GM12878 (cell line): ENCODE results near the gene CAMTA1. TPM values are rescaled to one million over a fixed set of nuclear protein-coding genes. Genes with fewer than 3 reads are reported as not detected.

Experiments used
- ATAC-seq: fragments of 200-7000 bp; cut with Tn5 transposase; 3 replicates; pipeline ENCODE4 v1.9.1; 2020; ENCODE audit warnings: mild to moderate bottlenecking, moderate library complexity
- BruUV-seq: library from RNA; stranded (reverse); fragments of 400-500 nt; replicated peaks from 2 replicates; lab custom pipeline; 2021; lab: Mats Ljungman, UMichigan
- CTCF ChIA-PET: fragments of 300-600 bp; sonication (Branson Sonifier 250); formaldehyde crosslinking; extraction: SDS; loops from one replicate; lab custom pipeline; 2021; ENCODE audit warnings: inconsistent platforms; lab: Yijun Ruan, JAX
- POLR2A ChIA-PET: fragments of 350-600 bp; formaldehyde crosslinking; extraction: SDS; loops from one replicate; lab custom pipeline; 2021; ENCODE audit warnings: inconsistent platforms; lab: Charles Lee
- RAD21 ChIA-PET: fragments of 300-600 bp; sonication (Branson Sonifier 250); formaldehyde crosslinking; loops from one replicate; lab custom pipeline; 2023; ENCODE audit warnings: antibody characterized with exemption; ENCODE audit not compliant: unreplicated experiment; lab: Charles Lee
- SMC1A ChIA-PET: fragments of 300-600 bp; sonication (Branson Sonifier 250); formaldehyde crosslinking; loops from one replicate; lab custom pipeline; 2023; ENCODE audit not compliant: unreplicated experiment, uncharacterized antibody; lab: Charles Lee
- DNase-seq: peaks from one replicate; pipeline ENCODE4 v3.0.0-alpha.2; 2011; ENCODE audit warnings: low read depth, low spot score
- FAIRE-seq: peaks from 3 replicates; lab custom pipeline; 2011; peaks lifted over from hg19 to GRCh38; lab: Jason Lieb, UNC
- H2AFZ ChIP-seq: 2 replicates; pipeline ENCODE4 v1.6.0; 2011; ENCODE audit warnings: low read depth, low read length, control low read depth; ENCODE audit not compliant: control insufficient read depth
- H3K27ac ChIP-seq: 2 replicates; pipeline ENCODE4 v1.5.1; 2011; ENCODE audit warnings: control low read depth; ENCODE audit not compliant: control insufficient read depth, insufficient read depth
- H3K27me3 ChIP-seq, 2 experiments: replicated peaks in 1 of 2; 2 replicates each; pipeline versions ENCODE4 v1.6.0 to v1.6.1; 2011; ENCODE audit warnings: low read length in 1 of 2; ENCODE audit not compliant: control insufficient read depth in 2 of 2, insufficient read depth in 2 of 2
- H3K36me3 ChIP-seq, 2 experiments: 2 replicates each; pipeline ENCODE4 v1.5.1; 2011; ENCODE audit warnings: low read length in 1 of 2; ENCODE audit not compliant: control insufficient read depth in 2 of 2, insufficient read depth in 2 of 2
- H3K4me1 ChIP-seq: 2 replicates; pipeline ENCODE4 v1.6.1; 2011; ENCODE audit warnings: mild to moderate bottlenecking, low read length, moderate library complexity, mixed read lengths; ENCODE audit not compliant: control insufficient read depth, insufficient read depth
- H3K4me2 ChIP-seq: 2 replicates; pipeline ENCODE4 v1.6.0; 2011; ENCODE audit warnings: control low read depth; ENCODE audit not compliant: control insufficient read depth, insufficient read depth
- H3K4me3 ChIP-seq: fragments of 200-600 bp; sonication (generic); 2 replicates; pipeline ENCODE4 v1.5.1; 2016
- H3K79me2 ChIP-seq: 2 replicates; pipeline ENCODE4 v1.6.0; 2011; ENCODE audit warnings: low read length; ENCODE audit not compliant: control insufficient read depth, insufficient read depth
- H3K9ac ChIP-seq: 2 replicates; pipeline ENCODE4 v1.8.0; 2011; ENCODE audit warnings: low read length, control low read depth, mixed read lengths; ENCODE audit not compliant: control insufficient read depth, insufficient read depth
- H3K9me3 ChIP-seq: replicated peaks from 3 replicates; pipeline ENCODE4 v1.5.1; 2011; ENCODE audit warnings: mild to moderate bottlenecking, low read length; ENCODE audit not compliant: control insufficient read depth, insufficient read depth
- H4K20me1 ChIP-seq: 2 replicates; pipeline ENCODE4 v1.6.0; 2011; ENCODE audit not compliant: control insufficient read depth, insufficient read depth
- ATF7 ChIP-seq: fragments of 450-650 bp; IDR thresholded peaks from 2 replicates; pipeline ENCODE4 v1.6.1; 2016; ENCODE audit warnings: low read depth, mild to moderate bottlenecking
- CBFB ChIP-seq: IDR thresholded peaks from 2 replicates; pipeline ENCODE4 v1.6.1; 2016; ENCODE audit warnings: antibody characterized with exemption, low read depth
- DPF2 ChIP-seq: fragments of 450-650 bp; IDR thresholded peaks from 2 replicates; pipeline ENCODE4 v1.6.1; 2017; ENCODE audit warnings: mild to moderate bottlenecking
- NRF1 ChIP-seq: conservative IDR thresholded peaks from 2 replicates; pipeline ENCODE4 v1.6.1; 2011; ENCODE audit warnings: mild to moderate bottlenecking, low read depth, low read length, improper control_type of control experiment
- RCOR1 ChIP-seq: conservative IDR thresholded peaks from 2 replicates; pipeline ENCODE4 v1.6.1; 2012; ENCODE audit warnings: low read depth, low read length, improper control_type of control experiment
- TBL1XR1 ChIP-seq: IDR thresholded peaks from 2 replicates; pipeline ENCODE4 v1.6.1; 2012; ENCODE audit warnings: low read depth, low read length, improper control_type of control experiment
- WGBS: methylation state at CpG from one replicate; pipeline ENCODE4 v1.1.6; 2016; ENCODE audit warnings: low lambda C conversion rate; ENCODE audit not compliant: insufficient replicate concordance, insufficient coverage; ENCODE audit errors: missing lambda C conversion rate; 5-methylcytosine and 5-hydroxymethylcytosine counted together
- in situ Hi-C: fragments of 300-500 bp; cut with MboI; formaldehyde crosslinking; loops from 9 replicates; pipeline ENCODE4 v1.14.3; 2018; ENCODE audit warnings: mixed read lengths
- intact Hi-C: fragments of 100-400 bp; cut with micrococcal nuclease; formaldehyde crosslinking; loops from one replicate; pipeline ENCODE4 v1.14.2; 2022; ENCODE audit not compliant: unreplicated experiment
- polyA plus RNA-seq, 11 experiments: library from polyadenylated mRNA; depleted of rRNA in 4 of 11; unstranded in 6 of 11; stranded (reverse) in 5 of 11; fragments of >200 nt; fragmentation: Nextera tagmentation in 4 of 11; fragmentation: Illumina TruSeq in 1 of 11; extraction: Ambion mirVana in 4 of 11; extraction: Trizol in 1 of 11; gene quantifications; 1 replicate in 1 of 11; 2 replicates in 10 of 11; pipeline versions ENCODE4 v1.2.1 to v1.2.3, GENCODE V29; 2011 to 2016; ENCODE audit warnings: inconsistent platforms in 2 of 11, missing spikeins in 2 of 11, low read depth in 1 of 11
- total RNA-seq, 4 experiments: library from RNA; depleted of rRNA in 3 of 4; stranded (reverse); fragments of >200 nt in 3 of 4; fragmentation: Illumina TruSeq in 1 of 4; extraction: Trizol in 1 of 4; gene quantifications; 2 replicates each; pipeline versions ENCODE4 v1.2.1 to v1.2.3, GENCODE V29; 2013 to 2021

The CAMTA1 gene
- total and polyA plus RNA-seq, 10 of the 15 experiments (the other 5 are each of a cell fraction or from before 2014, with no cell fraction given), result 37.7 to 148 (median 76.4) TPM

- Histone ChIP-seq H2AFZ (no peak overlapping the region), H3K9ac (no peak overlapping the region), H3K27me3 (no peaks in the 10 kb centered on the region), H3K4me1 (no peaks in the 10 kb centered on the region), H3K4me3 (no peak overlapping the region), H4K20me1 (no peaks in the 10 kb centered on the region), H3K36me3 (no peaks in the 10 kb centered on the region), H3K27ac (no peak overlapping the region), H3K9me3 (no peaks in the 10 kb centered on the region), H3K79me2 (no peaks in the 10 kb centered on the region)
- ATAC-seq, result no peak
- in situ Hi-C loops (no loop called here), intact Hi-C loops (no loop called here)
- ChIA-PET SMC1A (no interaction called here), RAD21 (no interaction called here), CTCF (interaction anchor here (1.0 kb wide), 1 partner anchor 13 kb away, joined by 3 read pairs; no protein-coding TSS in a partner anchor), POLR2A (no interaction called here)
- FAIRE-seq, result no peak
- BruUV-seq, result no TSS peak
- WGBS, result 26% methylated on average over 26 of the region's 26 CpGs
- DNase-seq, result no peak
- TF ChIP-seq TBL1XR1, result no peak
- no peak for TF ChIP-seq ATF7
- no peak for TF ChIP-seq RCOR1
- TF ChIP-seq, all 136 proteins: peak for 0
- no peak overlapping the region for H3K4me2 ChIP-seq
These were observed 789.1 kb downstream of the CAMTA1 start for GRCh38 chr1:7574121-7575040.

GRCh38 chr1:7575041-7575400 is 789.8 kb downstream of the CAMTA1 start:
- Histone ChIP-seq H3K27ac (no peak overlapping the region), H3K79me2 (no peaks in the 10 kb centered on the region), H2AFZ (no peak overlapping the region), H3K4me2 (no peak overlapping the region), H3K4me3 (no peak overlapping the region), H3K27me3 (no peaks in the 10 kb centered on the region), H3K36me3 (no peaks in the 10 kb centered on the region), H3K4me1 (no peaks in the 10 kb centered on the region), H4K20me1 (no peaks in the 10 kb centered on the region), H3K9ac (no peak overlapping the region), H3K9me3 (no peaks in the 10 kb centered on the region)
- FAIRE-seq (no peak), DNase-seq (no peak), ATAC-seq (no peak)
- 0% methylated on average over 2 of the region's 2 CpGs for WGBS
- BruUV-seq, result no TSS peak
- ChIA-PET CTCF (no interaction called here), SMC1A (no interaction called here), POLR2A (no interaction called here), RAD21 (no interaction called here)
- TF ChIP-seq DPF2 (no peak), CBFB (no peak), NRF1 (no peak)
- intact Hi-C loops, result no loop called here
- in situ Hi-C loops, result no loop called here
